Progenitor cell of endocrine pancreas (in vitro differentiated cells): ENCODE results near the gene CUL4A. TPM values are rescaled to one million over a fixed set of nuclear protein-coding genes. Genes with fewer than 3 reads are reported as not detected.
A peak's percentile ranks its signal among the peaks of the same experiment; 100 is the strongest.

Source experiments
- DNase-seq: peaks from one replicate; pipeline ENCODE4 v3.0.0; 2021; ENCODE audit warnings: low spot score; ENCODE audit not compliant: unreplicated experiment
- H3K27ac Mint-ChIP-seq: 2 replicates; pipeline ENCODE4 v1.8.0; 2021; ENCODE audit warnings: mild to moderate bottlenecking, moderate library complexity, mixed read lengths
- H3K27me3 Mint-ChIP-seq: 2 replicates; pipeline ENCODE4 v1.8.0; 2021; ENCODE audit warnings: mixed read lengths
- H3K36me3 Mint-ChIP-seq: 2 replicates; pipeline ENCODE4 v1.8.0; 2022; ENCODE audit warnings: mixed read lengths; ENCODE audit not compliant: insufficient read depth
- H3K4me1 Mint-ChIP-seq: 2 replicates; pipeline ENCODE4 v1.8.0; 2021; ENCODE audit warnings: low read depth, mixed read lengths
- H3K4me3 Mint-ChIP-seq: 2 replicates; pipeline ENCODE4 v1.8.0; 2021; ENCODE audit warnings: low read depth, mild to moderate bottlenecking, moderate library complexity, mixed read lengths
- H3K9me3 Mint-ChIP-seq: 2 replicates; pipeline ENCODE4 v1.8.0; 2021; ENCODE audit warnings: low read depth, mixed read lengths
- total RNA-seq: library from RNA; stranded (reverse); gene quantifications from 2 replicates; pipeline ENCODE4 v1.2.1, GENCODE V29; 2021
- TF ChIP-seq, protein P1 (sequence below): fragments of 200-600 bp; sonication (generic); IDR thresholded peaks from one replicate; pipeline ENCODE4 v1.5.0; 2021; ENCODE audit warnings: antibody characterized with exemption, mild to moderate bottlenecking; ENCODE audit not compliant: unreplicated experiment

Gene CUL4A
- total RNA-seq, 1 donor from 2014 or later, result 77.1 TPM

DNA sequence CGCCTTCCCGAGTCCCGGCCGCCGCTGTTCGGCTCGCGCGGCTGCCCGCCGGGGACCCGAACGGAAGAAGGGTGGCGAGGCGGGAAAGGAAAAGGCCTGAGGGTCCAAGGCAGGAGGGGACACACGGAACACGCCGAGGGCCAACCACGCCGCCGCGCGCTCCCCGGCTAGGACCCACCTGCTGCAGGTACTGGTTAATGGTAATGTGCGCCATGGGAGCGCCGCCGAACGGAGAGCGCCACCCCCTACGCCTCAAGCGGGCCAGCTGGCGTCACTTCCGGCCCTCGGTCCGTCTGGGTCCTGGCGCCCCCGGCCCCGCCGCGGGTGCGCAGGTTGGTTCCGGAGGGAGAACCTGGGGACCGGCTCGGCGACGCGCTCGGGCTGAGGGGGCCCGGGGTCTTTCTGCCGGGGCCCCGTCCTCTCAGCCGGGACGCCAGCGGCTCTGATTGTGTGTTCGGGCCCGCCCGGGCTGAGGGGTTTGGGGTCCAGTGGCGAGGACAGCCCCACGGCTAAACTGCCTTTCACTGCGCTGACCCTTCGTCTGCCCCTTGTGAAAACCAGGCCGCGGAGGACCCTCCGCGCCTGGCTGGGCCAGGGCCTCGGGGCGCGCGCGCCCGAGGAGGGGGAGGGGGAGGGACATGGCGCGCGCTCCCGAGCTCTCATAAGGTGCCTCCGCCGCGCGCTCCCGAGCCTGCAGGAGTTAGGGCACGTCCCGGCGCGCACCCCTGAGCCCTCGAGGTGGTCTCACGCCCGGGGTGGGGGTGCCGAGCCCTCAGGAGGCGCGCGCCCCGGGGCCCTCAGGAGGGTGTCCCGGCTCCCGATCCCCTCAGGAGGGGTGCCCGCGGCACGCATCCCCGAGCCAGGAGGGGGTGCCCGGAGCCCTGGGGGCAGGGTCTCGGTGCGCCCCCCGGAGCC, 735 bp upstream of the CUL4A start, which contains the start of gene PCID2:
Gene PCID2 (minus strand): TSS at position 249 of the 915 bp plus-strand sequence. CDS start 35 bp downstream, at position 214.
- Mint-ChIP-seq H3K9me3 (no peaks in the 10 kb centered on the region), H3K27me3 (no peaks in the 10 kb centered on the region), H3K36me3 (peaks cover 11% of the 10 kb centered on the region), H3K27ac (peak within 1 kb of the TSS; percentile 96), H3K4me3 (peak within 1 kb of the TSS; percentile 89), H3K4me1 (peaks cover 18% of the 10 kb centered on the region)
- DNase-seq, result peak; percentile 84
- TF ChIP-seq, protein P1, sequence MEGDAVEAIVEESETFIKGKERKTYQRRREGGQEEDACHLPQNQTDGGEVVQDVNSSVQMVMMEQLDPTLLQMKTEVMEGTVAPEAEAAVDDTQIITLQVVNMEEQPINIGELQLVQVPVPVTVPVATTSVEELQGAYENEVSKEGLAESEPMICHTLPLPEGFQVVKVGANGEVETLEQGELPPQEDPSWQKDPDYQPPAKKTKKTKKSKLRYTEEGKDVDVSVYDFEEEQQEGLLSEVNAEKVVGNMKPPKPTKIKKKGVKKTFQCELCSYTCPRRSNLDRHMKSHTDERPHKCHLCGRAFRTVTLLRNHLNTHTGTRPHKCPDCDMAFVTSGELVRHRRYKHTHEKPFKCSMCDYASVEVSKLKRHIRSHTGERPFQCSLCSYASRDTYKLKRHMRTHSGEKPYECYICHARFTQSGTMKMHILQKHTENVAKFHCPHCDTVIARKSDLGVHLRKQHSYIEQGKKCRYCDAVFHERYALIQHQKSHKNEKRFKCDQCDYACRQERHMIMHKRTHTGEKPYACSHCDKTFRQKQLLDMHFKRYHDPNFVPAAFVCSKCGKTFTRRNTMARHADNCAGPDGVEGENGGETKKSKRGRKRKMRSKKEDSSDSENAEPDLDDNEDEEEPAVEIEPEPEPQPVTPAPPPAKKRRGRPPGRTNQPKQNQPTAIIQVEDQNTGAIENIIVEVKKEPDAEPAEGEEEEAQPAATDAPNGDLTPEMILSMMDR, result peak; percentile 5

DNA sequence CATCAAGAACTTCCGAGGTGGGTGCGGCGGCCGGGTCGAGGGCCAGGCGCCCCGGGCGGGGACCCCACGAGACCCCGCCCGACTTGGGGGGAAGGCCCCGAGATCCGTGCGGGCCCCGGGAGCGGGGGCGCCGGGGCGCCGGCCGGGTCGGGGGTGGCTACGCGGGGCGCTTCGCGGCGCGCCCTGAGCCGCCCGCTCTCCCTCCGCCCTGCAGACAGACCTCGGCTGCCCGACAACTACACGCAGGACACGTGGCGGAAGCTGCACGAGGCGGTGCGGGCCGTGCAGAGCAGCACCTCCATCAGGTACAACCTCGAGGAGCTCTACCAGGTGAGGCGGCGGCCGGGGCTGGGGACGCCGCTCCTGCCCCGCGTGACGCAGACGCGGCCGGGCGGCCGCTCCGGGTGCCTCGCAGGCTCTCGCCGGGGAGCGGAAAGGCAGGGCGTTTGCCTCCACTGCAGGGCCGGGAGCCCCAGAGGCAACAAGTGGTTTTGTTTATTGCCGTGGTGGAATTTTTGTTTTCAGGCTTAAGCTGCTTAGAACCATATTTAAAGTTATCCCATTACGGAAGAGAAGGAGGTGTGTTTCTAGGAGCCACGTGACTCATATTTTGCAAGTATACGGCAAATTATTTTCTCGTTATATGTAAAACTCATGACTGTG, 477 bp downstream of the CUL4A start:
- DNase-seq, result peak; percentile 58
- no peaks in the 10 kb centered on the region for H3K9me3 Mint-ChIP-seq
- no peaks in the 10 kb centered on the region for H3K27me3 Mint-ChIP-seq
- peaks cover 11% of the 10 kb centered on the region for H3K36me3 Mint-ChIP-seq
- TF ChIP-seq, protein P1, result no peak
- peaks cover 18% of the 10 kb centered on the region for H3K4me1 Mint-ChIP-seq
- peak overlapping the region; percentile 90 for H3K27ac Mint-ChIP-seq
- H3K4me3 Mint-ChIP-seq, result peak overlapping the region; percentile 81

DNA sequence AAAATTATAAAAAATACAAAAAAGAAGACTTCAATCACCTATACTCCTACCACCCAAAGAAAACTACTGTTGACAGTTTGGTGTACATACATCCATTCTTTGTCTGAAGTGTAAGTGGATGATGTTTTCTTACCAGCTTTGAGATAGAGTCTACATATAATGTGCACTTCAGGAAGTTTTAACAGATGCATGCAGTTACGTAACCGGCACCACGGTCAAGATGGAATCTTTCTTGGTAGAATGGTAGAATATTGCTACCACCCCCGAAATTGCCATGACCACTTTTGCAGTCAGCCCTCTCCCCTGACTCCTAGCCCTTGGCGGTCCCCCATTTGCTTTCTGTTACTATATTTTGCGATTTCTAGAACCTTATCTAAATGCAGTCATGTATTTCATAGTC, 1.4 kb downstream of the CUL4A start:
- no peaks in the 10 kb centered on the region for H3K27me3 Mint-ChIP-seq

DNA sequence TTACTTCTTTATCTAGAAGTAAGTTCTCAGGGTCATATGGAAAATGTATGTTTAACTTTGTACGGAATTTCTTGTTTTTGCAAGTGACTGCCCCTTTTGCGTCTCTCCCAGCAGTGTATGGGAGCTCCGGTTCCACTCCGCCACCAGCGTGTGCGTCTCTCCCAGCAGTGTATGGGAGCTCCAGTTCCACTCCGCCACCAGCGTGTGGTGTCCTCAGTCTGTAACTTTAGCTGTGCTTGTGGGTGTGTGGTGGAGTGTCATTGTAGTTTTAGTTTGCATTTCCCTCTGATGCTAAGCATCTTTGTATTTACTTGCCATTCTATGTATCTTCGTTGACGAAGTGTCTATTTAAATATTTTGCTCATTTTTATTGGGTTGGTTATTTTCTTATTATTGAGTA, 2.4 kb downstream of the CUL4A start:
- peak overlapping the region; percentile 81 for H3K4me3 Mint-ChIP-seq
- H3K36me3 Mint-ChIP-seq, result peaks cover 7% of the 10 kb centered on the region
- H3K4me1 Mint-ChIP-seq, result peaks cover 17% of the 10 kb centered on the region
- no peaks in the 10 kb centered on the region for H3K9me3 Mint-ChIP-seq
- no peaks in the 10 kb centered on the region for H3K27me3 Mint-ChIP-seq
- DNase-seq, result no peak
- no peak overlapping the region for H3K27ac Mint-ChIP-seq
- TF ChIP-seq, protein P1, result peak; percentile 32

More for the DNA sequence above, 1.4 kb downstream of the CUL4A start:
- Mint-ChIP-seq H3K4me3 (peak overlapping the region; percentile 81), H3K27ac (no peak overlapping the region), H3K9me3 (no peaks in the 10 kb centered on the region), H3K36me3 (peaks cover 7% of the 10 kb centered on the region), H3K4me1 (peaks cover 18% of the 10 kb centered on the region)
- TF ChIP-seq, protein P1, result no peak
- DNase-seq, result no peak
